ENCODE measurements around the gene CAMKV.

The CAMKV gene

DNA sequence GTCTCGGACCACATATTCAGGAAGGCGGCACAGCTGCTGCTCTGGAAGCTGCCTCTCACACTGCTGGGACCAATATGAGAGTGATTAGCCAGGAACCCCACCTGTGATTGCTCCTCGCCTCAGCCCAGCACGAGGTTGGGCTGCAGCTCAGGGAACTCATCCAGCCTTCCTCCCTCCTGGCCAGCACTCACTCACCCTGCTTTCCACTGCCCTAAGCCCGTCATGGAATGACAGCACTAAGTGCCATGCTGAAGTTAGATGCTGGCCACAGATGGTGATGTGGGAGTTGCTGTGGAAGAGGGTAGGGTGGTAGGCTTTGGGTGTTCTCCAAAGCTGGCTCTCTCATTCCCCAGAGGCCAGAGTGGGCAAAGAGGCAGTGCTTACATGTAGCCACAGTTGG lies 26.6 kb upstream of the CAMKV start:
- FAIRE-seq (no peak), DNase-seq (ENCODE audit: low spot score) (no peak)

DNA sequence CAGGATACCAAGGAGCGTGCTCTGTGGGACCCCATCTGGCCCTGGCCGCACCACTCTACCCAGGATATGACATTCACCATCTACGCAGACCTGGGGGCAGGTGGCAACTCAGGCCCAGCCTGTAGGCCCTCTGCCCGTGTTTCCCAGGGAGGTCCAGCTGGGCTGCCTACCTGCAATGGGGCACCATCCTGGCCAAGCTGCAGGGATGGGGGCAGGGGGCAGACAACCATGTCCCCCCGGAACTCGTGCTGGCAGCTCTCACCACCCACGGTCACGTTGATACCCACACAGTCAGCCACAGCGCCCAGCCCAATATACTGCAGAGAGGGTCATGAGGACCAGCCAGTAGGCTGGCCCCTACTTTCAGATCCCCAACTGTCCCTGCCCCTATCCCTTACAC lies 26.1 kb upstream of the CAMKV start:
- DNase-seq (ENCODE audit: low spot score) (no peak), FAIRE-seq (no peak)

DNA sequence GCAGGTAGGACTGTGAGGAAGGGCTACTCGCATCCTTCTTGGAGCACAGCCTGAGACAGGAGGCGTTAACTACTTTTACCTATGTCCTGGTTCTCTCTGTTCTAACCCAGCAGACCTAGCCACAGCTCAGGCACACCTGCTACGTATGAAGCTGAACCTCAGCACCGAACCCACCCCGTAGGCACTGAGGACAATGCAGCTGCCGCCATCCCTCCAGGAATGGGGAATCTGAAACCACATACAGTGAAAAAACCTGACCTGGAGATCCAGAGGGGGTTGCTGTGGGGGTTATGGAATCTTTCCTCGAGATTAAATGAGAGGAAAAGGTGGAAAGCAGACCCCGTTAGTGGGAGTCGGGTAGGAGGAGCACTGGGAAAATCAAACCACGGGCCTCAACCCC lies 19.6 kb upstream of the CAMKV start:
- no peak for DNase-seq (ENCODE audit: low spot score)
- no peak for FAIRE-seq

DNA sequence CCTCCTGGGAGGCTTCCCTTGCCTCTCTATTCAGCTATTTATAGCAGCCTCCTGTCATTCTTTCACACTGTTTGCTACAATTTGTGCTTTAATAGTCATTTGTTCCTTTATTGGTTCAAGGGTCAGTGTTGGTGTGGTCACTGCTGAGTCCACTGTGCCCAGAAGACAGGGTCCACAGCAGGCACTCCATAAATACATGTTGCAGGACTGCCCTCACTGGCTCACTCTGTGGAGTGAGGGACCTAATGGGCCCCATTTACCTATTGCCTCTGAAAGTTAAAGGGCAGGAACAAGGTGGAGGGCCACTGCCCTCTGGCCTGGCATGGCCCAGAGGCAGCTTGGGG lies 17.2 kb upstream of the CAMKV start:
- FAIRE-seq, result no peak

DNA sequence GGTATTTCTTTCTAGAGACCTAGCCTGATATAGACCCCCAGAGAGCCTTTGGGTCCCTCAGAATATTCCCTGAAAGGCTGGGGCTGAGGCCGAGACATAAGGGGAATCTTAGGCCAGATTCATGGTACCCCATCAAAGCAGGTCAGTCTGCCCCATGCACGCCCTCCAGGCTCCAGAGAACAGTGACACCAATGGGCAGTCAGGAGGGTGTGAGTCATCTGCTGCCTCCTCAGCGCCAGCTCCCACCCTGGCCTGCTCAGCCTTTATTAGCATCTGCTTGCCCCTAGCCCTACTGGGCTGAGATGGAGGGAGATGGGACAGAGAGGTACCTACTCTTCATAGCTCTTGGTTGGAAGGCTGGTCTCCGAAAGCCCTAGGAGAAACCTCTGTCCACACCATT lies 14.3 kb upstream of the CAMKV start:
- no peak for DNase-seq (ENCODE audit: low spot score)

More for the DNA sequence above, 17.2 kb upstream of the CAMKV start:
- no peak for DNase-seq (ENCODE audit: low spot score)

DNA sequence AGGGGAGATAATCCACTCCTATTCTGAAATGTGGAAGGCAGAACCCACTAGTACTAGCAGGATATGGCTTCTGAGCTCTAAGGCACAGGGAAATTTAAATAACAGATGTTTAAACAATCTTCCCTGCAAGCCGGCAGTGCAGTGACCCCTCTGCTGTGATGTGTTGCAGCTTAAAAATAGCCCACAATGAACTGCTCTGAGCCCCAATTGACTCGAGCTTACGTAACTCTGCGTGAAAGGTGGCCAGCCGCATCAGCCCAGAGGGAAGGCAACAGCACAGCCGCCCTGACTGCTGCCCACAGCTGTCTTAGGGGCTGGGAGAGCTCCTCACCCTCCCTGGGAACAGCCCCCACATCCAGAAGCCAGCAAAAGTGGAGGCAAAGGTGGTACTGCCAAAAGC lies 12.5 kb upstream of the CAMKV start:
- DNase-seq (ENCODE audit: low spot score) (no peak), FAIRE-seq (no peak)

More for the DNA sequence above, 14.3 kb upstream of the CAMKV start:
- no peak for FAIRE-seq

DNA sequence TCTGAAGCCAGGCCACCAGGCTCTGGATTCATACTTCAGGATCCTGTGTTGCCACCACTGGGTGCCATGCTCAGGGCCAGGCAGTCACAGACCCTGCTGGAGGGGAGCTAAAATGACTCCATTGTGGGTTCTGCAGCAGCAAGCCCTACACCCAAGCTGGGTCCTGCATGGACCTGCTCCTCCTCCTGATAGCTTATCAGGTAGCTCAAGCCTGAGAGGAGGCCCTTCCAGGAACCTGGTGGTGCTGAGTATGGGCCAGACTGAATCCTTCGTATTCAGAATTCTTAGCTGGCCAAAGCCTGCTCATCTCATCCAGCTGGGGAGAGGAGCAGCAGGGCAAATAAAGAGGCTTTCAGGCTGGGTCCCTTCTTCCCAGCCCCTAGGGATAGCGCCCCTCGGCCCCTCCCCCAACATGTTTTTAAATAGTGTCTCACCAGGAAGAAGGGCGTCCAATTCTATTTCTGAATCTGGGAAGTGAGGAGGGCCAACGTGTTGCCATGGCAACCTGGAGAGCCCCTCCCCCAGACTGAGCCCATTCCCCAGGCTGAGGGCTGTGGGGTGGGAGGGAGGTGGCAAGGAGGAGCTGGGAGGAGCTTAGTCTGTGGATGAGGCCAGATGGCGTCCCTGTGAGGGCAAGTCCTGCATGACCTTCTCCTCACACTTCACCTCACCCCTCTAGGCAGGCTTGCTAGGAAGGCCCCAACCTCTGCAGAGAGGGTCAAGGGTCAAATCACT lies 11.0 kb upstream of the CAMKV start:
- DNase-seq (ENCODE audit: low spot score), result no peak
- FAIRE-seq, result no peak

DNA sequence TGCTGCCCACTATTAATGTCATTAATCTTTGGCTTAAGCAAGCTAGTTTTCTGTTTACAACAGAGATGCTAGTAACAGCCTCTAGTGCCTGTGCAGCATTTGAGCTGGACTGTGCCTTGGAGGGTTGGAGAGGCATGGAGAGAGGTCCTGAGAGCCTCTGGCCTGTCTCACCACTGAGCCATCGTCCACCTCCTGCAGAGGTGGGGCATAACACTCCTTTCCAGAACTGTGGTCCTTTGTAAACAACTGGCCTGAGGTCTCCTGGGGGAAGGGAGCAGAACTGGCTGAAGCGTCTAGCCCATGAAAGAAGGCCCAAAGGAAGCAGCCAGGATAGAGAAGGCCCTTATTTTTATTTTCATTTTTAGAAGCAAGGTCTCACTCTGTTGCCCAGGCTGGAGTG lies 10.0 kb upstream of the CAMKV start:
- FAIRE-seq (no peak), DNase-seq (ENCODE audit: low spot score) (no peak)

DNA sequence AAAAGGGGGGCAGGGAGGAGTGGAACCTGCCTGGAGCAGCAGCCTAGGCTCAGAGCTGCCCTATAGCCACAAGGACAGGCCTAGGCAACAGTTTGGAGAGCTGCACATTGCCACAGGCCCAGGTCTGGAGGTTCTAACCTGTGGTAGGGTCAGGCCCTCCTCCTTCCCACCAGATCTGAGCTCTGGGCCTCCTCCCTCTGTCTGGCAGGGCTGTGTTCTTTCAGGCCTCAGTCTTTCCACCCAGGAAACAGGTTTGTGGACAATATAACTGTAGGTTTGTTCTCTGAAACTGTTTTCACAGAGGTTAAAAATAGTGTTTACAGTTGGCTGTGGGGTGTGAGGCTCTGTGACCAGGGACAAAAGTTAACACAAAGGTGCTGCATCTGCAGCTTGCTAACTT lies 9.0 kb upstream of the CAMKV start:
- no peak for FAIRE-seq
- DNase-seq (ENCODE audit: low spot score), result no peak

DNA sequence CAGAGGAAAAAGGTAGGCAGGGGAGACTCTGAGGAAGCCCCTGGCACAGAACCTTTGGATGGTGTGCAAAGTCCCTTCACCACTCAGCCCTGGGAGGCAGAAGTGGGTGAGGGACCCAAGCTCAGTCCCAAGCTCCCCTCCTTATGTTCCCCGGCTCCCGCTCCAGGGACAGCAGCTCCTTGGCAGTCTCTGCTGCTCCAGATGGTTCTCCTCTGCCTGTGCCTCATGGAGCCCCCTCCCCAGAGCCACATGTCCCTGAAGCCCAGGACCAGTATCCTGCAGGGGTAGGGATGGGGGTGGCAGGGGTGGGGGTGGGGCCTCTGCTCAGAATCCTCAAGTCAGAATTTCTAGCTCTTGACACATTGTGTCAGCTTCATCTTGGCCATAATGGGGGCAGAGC lies 8.0 kb upstream of the CAMKV start:
- FAIRE-seq, result no peak

DNA sequence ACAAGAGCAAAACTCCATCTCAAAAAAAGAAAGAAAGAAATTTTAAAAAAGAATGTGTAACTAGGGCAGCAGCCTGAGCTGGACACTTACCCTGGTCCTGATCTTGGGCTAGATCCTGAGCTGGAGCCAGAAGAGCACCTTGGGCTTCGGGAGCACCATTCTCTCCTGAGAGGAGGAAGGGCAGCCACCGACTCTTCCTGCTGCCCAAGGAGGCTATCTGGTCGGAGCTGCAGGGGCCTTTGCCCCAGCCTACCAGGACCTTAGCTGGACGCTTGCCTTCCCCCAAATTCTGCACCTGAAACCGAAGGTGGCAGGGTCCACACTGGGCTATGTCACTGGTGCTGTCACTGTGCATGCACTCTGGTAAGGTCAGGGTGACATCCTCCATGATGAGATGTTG lies 6.9 kb upstream of the CAMKV start:
- DNase-seq (ENCODE audit: low spot score) (no peak), FAIRE-seq (no peak)

More for the DNA sequence above, 8.0 kb upstream of the CAMKV start:
- DNase-seq (ENCODE audit: low spot score), result no peak

DNA sequence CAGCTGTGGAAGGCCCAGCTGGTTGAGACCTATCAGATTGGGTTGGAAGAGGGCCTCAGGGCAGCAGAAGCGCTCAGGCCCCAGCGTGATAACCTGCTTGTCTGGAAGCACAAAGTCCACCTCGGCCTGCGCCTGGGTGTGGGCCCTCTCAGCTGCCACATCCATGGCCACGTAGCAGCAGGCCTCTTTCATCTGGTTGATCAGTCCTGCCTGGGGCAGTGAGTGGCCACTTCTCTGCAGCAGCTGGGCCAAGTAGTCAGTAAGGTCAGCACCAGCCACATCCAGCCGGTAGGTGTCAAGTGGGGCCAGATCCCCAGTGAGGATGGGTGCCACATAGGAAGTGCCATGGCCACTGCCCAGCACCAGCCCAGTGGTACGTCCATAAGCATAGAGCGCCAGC lies 3.9 kb upstream of the CAMKV start:
- DNase-seq (ENCODE audit: low spot score) (no peak), FAIRE-seq (peak; percentile 50)

DNA sequence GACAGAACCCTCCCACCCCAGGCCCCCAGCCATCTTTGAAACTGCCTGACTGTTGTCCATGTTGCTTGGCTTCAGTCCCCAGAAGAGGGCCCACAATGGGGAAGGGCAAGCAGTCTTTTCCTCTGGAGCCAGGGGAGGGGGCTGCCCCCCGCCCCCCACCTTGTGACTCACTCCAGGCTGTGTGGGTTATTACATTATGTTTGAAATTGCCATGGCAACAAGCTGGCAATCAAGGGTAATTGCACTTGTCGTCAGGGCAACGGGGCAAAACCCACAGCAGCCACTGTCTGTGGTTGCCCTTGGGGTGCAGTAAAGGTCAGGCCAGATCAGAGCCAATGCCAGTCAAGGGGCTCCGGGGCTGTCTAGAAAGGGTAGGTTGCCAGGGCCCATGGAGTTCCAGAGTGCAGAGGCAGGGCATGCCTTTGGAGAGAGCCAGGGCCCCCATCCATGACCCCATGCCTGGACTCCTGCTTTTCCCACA lies 3.1 kb upstream of the CAMKV start:
- FAIRE-seq (no peak), DNase-seq (ENCODE audit: low spot score) (no peak)

DNA sequence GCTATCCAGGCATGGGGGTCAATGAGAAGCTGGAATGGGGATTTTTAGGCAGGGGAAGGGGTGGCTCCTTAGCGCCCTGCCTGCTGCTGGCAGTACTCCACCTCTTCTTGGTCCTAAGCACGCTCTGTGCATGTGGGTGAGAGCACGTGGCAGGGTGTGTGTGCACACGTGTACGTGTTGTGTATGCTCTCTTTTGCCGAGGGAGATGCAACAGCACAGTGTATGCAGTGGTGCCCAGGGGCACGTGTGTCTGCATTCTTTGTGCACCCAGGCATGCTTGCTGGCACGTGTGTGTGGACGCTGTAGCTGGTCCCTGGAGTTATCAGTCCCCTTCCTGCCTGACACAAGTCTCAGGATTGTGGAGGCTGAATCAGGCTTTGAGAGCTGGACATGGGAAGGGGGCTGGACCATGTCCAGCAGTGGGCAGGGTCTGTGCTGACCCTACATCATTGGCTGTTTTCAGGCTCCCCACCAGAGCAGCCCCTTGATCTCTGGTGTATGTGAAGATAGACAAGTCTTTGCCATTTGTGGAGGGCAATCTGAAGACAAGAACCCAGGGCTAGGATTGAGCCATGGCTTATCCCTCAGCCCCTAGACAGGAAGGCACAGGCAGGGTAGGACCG lies 1.9 kb upstream of the CAMKV start:
- no peak for DNase-seq (ENCODE audit: low spot score)
- FAIRE-seq, result peak; percentile 77

DNA sequence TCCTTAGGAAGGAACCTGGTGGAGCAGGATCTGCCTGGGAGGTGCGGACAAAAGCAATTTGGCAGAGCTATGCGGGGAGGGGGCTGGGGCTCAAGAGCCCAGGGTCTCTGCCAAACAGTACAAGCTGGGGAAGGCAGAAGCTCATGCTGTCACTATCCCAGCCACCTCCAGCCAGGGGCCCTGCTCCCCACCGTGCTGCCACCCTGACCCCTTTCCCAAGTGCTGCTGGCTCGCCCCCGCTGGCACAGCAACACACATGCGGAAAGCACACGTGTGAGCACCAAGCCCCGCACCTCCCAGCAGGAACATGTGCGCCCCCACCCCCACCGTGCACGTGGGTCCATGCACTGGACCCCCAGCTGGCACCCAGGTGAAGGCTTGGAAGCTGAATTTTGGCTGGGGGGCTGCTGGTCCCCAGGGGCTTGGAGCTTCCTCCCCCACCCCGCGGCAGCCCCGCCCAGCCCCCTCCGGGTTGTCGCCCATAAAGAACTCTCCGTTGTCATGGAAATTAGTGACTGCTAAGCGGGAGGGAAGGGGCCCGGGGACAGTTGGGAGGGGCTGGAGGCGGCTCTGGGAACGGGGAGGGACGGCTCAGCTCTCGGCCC lies 742 bp downstream of the CAMKV start:
- DNase-seq (ENCODE audit: low spot score), result no peak
- no peak for FAIRE-seq

DNA sequence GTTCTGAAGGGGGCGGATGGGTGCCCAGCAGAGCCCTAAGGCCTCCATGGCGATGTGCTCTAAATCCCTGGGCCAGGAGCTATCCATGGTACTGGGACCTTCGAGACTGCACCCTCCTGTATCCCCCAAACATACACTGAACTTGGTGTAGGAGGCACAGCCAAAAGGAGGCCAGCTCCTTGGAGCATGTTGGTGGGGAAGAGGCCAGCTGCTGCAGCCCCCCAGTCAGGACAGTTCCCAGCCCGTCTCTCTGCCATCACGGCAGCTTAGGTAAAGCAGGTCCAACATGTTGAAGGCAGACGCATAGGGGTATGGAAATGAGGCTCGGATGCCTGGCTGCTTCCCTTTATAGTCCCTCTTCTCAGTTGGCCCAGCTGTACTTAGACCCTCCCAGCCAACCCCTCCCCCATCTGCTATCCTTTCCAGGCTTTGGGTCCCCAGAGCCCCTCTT lies 1.8 kb downstream of the CAMKV start:
- FAIRE-seq, result no peak

DNA sequence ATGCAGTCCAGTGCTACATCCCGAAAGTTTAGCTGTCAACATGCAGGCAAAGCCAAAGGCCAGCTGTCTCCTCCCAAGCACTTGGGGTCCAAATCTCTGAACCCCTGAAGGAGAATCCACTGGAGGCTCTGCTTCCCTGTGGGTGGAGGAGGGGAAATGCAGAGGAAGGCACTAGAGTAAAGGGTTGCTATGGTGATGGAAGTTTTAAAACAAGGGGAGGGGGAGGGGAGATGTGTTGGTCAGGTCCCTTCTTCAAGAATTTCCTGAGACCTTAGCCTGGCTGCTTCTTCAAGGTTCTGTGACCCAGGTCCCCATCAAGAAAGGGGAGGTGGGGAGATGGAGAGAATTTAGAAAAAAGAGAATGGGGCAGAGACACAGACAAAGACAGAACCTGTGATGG lies 2.3 kb downstream of the CAMKV start:
- FAIRE-seq, result no peak

More for the DNA sequence above, 1.8 kb downstream of the CAMKV start:
- peak; percentile 59 for DNase-seq (ENCODE audit: low spot score)

DNA sequence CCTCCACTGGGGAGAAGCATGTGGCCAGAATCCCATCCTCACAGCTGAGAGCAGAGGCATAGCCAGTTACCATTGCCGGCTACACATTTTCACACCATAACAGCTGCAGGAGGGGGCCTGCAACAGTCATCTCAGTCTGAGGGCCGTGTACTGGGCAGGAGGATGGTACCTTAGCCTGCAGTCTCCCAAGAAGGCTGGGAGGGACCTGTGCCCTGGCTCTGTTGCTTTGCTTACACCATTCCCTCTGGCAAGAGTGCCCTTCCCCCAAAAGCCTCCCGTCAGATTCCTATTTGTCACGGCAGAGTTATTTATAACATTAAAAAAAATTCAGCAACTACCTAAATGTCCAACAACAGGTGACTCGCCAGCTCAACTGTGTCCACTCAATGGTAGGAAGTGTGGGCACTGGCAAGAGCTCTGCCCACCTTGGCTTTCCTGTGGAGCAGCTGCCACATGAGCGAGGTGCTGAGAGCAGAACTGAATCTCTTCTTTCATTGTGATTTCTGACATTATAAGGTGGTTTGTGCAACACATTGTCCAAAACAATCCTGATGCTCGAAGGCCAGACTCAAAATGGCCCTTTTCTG lies 4.4 kb downstream of the CAMKV start:
- DNase-seq (ENCODE audit: low spot score) (no peak), FAIRE-seq (no peak)

More for the DNA sequence above, 2.3 kb downstream of the CAMKV start:
- DNase-seq (ENCODE audit: low spot score), result no peak

DNA sequence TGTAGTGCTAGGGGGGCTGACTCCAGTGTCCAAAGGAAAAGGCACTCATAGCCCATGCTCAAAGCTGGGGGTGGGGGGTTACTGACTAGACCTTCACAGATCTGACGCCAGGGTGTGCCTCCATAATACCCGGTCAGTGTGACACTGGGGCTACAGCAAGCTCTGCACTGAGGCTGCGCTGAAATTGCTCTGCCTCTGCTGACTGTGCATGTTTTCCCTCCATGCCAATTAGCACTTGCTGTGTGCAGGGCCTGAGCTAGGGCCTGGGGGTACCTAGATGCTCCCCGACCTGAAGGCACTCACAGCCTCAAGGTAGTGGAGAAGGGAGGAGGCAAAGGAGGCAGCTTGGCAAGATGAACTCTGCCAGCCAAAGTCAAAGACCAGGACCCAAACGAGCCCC lies 5.2 kb downstream of the CAMKV start:
- FAIRE-seq, result no peak
- DNase-seq (ENCODE audit: low spot score), result no peak

DNA sequence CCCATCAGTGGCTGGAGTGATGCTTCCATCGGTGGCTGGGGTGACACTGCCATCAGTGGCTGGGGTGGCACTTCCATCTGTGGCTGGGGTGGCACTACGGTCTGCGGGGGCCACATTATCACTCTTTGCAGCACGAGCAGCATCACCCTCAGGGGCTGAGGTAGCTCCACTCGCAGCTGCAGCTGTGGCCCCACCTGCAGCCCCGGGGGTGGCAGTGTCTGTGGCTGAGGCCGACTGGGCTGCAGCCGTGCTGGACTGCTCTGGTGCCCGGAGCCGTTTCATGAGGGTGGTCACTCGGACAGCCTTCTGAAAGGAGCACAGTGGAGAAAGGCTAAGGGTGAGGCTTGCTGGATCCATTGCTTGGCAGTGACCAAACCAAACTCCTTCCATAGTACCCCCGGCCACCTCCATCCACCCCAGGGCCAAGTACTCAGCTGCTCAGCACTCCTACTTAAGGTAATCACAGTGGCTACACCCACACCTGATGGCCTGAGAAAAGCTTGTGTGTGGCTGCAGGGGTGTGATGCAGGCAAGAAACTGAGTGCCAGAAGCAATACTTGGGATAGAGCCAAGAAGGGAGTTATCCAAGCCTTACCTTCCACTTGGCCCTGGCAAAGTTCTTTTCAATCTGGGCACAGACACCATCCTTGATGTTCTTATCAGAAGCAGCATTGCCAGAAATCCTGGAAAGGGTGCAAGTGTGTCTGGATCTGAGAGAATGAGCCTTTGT lies 10.0 kb downstream of the CAMKV start:
- DNase-seq (ENCODE audit: low spot score) (no peak), FAIRE-seq (no peak)

DNA sequence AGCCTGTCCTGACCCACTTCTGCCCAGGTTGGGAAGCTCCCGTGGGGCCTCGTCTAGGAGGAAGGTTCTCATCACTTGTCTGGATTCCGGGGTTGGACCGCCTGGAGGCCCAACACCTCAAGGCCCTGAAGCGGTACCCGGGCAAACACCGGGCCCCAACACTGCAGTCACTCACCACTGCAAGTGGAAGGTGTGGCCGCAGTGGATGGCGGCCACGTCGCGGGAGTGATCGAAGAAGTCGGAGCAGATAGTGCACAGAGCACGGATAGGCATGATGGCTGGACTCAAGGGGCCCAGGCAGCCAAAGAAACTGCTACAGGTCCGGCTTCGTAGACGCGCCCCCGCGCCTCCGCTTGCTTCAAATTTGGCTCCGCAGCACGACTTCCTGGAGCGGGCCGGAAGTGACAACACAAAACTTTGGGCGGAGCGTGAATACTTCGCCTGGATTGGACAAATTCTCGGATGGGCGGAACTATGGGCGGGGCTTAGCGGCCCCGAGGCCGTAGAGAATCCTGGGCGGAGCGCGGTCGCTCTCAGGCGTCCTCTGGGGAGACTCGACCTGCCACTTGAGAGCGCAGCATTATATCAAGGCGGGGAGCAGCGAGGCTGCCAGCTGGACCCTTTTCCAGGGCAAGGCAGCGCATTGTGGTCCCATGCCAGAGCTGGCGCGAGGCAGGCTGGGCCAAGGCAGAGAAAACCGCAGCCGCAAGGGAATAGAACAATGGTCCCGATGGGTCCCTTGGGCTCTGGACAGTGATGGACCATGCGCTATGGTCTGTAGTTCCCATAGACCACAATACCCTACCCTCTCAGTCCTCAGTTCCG lies 13.3 kb downstream of the CAMKV start, which contains the start of gene TRAIP:
Gene TRAIP, minus strand, starts transcription at position 384 of the 825 bp plus-strand sequence. Its CDS starts 111 bp downstream, at position 273.
- FAIRE-seq (peak; percentile 96), DNase-seq (ENCODE audit: low spot score) (peak; percentile 99)

Measured in urothelium cell line (cell line).